Left lung (tissue), 10 donors: ENCODE results near the gene KCNMB2. TPM values are rescaled to one million over a fixed set of nuclear protein-coding genes. Genes with fewer than 3 reads are reported as not detected.
A peak's percentile ranks its signal among the peaks of the same experiment; 100 is the strongest.

Source experiments
- ATAC-seq: fragments of 200-7000 bp; cut with Tn5 transposase; one replicate; pipeline ENCODE4 v1.9.1; 2020; ENCODE audit warnings: moderate library complexity
- DNase-seq, 4 donors: peaks; one replicate each; pipeline ENCODE4 v3.0.0-alpha.2; 2013 to 2020
- H3K27ac ChIP-seq, 2 donors: fragments of 200-600 bp; sonication (generic) in 1 of 2; one replicate each; pipeline versions ENCODE4 v1.5.0 to v1.8.0; 2020 to 2021
- H3K27me3 ChIP-seq, 2 donors: fragments of 200-600 bp; sonication (generic) in 1 of 2; one replicate each; pipeline versions ENCODE4 v1.5.0 to v1.8.0; 2020 to 2021
- H3K36me3 ChIP-seq, 2 donors: fragments of 200-600 bp; sonication (generic) in 1 of 2; one replicate each; pipeline versions ENCODE4 v1.5.0 to v1.8.0; 2020 to 2021
- H3K4me1 ChIP-seq, 2 donors: fragments of 200-600 bp; one replicate each; pipeline ENCODE4 v1.8.0; 2021
- H3K4me3 ChIP-seq, 2 donors: fragments of 200-600 bp; sonication (generic) in 1 of 2; one replicate each; pipeline versions ENCODE4 v1.5.0 to v1.8.0; 2020 to 2021; ENCODE audit warnings: mild to moderate bottlenecking in 1 of 2
- H3K9me3 ChIP-seq, 2 donors: fragments of 200-600 bp; sonication (generic) in 1 of 2; one replicate each; pipeline versions ENCODE4 v1.5.0 to v1.8.0; 2020 to 2021
- intact Hi-C, 2 donors: fragments of 100-400 bp; cut with DNase I; formaldehyde crosslinking; loops; one replicate each; pipeline versions ENCODE4 v1.11.2 to v1.14.2; 2022
- polyA plus RNA-seq, 6 donors: library from polyadenylated mRNA; unstranded; fragments of 120-200 nt; gene quantifications; one replicate each; pipeline ENCODE4 v1.2.1, GENCODE V29; 2013; ENCODE audit not compliant: insufficient read length in 6 of 6
- total RNA-seq, 2 donors: library from RNA; stranded (reverse); fragmentation: NEBNext Ultra II Directional; extraction: Animal tissue kit (Norgen Biotek cat#: 25700); gene quantifications; one replicate each; pipeline ENCODE4 v1.2.1, GENCODE V29; 2021
- TF ChIP-seq, protein P1 (sequence below), 2 donors: fragments of 200-600 bp; sonication (generic) in 1 of 2; IDR thresholded peaks; one replicate each; pipeline versions ENCODE4 v1.5.0 to v1.8.0; 2021; ENCODE audit warnings: antibody characterized with exemption in 2 of 2
- donor health status: DM: no; HTN: yes; CAD: no.
- donor health status: DM: no; HTN: no; CAD: no.

KCNMB2 gene
- total and polyA plus RNA-seq, 8 donors, result 0.45 to 16.9 (median 12.1) TPM

DNA sequence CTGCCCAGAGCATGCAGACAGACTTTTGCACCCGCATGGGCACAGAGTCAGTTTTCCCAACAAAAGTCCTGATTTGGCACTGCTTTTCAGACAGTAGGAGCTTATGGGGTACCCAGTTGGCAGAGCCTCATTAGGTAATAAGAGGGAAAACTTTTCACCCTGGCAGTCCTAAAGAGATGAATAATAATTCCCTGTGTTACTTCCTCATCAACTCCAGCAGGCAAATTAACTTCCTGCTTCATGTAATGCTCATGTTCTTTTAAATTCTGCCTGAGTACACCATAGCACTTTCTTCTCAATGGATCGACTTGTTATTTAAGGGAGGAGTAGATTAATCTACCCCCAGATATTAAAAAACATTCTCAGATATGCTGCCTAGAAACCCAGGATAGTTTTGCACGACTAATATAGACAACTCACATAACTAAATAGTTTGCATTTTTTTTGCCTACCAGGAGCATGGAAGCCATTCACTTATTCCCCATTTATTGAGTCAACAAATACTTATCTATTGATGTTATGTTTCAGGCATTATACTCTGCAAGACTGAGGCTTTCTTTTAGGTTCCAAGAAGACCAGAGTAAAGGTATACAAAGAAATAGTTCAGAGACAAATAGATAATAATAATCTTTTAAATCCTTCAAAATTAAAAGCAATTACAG is 214.5 kb downstream of the KCNMB2 start:
- H3K36me3 ChIP-seq, result no peaks in the 10 kb centered on the region
- H3K27me3 ChIP-seq, result no peaks in the 10 kb centered on the region
- peaks cover 0 to 8% of the 10 kb centered on the region in 2 donors for H3K9me3 ChIP-seq
- no peak overlapping the region for H3K27ac ChIP-seq
- H3K4me3 ChIP-seq, result no peak overlapping the region
- no peak for ATAC-seq
- TF ChIP-seq, protein P1, sequence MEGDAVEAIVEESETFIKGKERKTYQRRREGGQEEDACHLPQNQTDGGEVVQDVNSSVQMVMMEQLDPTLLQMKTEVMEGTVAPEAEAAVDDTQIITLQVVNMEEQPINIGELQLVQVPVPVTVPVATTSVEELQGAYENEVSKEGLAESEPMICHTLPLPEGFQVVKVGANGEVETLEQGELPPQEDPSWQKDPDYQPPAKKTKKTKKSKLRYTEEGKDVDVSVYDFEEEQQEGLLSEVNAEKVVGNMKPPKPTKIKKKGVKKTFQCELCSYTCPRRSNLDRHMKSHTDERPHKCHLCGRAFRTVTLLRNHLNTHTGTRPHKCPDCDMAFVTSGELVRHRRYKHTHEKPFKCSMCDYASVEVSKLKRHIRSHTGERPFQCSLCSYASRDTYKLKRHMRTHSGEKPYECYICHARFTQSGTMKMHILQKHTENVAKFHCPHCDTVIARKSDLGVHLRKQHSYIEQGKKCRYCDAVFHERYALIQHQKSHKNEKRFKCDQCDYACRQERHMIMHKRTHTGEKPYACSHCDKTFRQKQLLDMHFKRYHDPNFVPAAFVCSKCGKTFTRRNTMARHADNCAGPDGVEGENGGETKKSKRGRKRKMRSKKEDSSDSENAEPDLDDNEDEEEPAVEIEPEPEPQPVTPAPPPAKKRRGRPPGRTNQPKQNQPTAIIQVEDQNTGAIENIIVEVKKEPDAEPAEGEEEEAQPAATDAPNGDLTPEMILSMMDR (IDR thresholded peaks at IDR 0.05), result no peak
- no peaks in the 10 kb centered on the region for H3K4me1 ChIP-seq
- no peak for DNase-seq
- intact Hi-C loops, result no loop called here

DNA sequence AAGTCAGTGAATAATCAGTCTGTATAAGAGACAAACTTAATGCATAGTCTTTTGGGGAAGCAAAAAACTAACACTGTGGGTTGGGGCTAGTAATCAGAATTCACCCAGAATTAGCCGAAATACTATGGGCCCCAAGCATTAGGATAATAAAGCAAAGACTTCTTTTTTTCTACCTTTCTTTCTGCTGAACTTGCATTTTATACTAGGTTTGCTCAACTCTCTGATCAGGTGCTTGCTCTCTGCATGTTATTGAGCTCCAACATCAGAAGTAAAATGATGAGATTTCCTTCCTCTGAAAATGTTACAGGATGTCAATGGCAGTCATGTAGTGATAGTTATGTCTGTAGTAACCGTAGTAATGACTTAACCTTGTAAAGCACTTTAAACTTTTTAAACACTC is 216.6 kb downstream of the KCNMB2 start:
- DNase-seq, result no peak
- H3K36me3 ChIP-seq, result no peaks in the 10 kb centered on the region
- TF ChIP-seq, protein P1 (IDR thresholded peaks at IDR 0.05), result no peak
- H3K4me1 ChIP-seq, result no peaks in the 10 kb centered on the region
- no peak overlapping the region for H3K27ac ChIP-seq
- H3K4me3 ChIP-seq, result no peak overlapping the region
- intact Hi-C loops, result no loop called here
- no peak for ATAC-seq
- H3K27me3 ChIP-seq, result no peaks in the 10 kb centered on the region
- H3K9me3 ChIP-seq, result no peaks in the 10 kb centered on the region

GRCh38 chr3:178754852-178755510 is 218.7 kb downstream of the KCNMB2 start:
- TF ChIP-seq, protein P1 (IDR thresholded peaks at IDR 0.05), result no peak
- intact Hi-C loops, result no loop called here
- Histone ChIP-seq H3K9me3 (no peaks in the 10 kb centered on the region), H3K27me3 (no peaks in the 10 kb centered on the region), H3K36me3 (no peaks in the 10 kb centered on the region), H3K4me1 (no peaks in the 10 kb centered on the region), H3K4me3 (no peak overlapping the region), H3K27ac (no peak overlapping the region)
- ATAC-seq, result no peak
- peak in 1 of 4 donors; percentile 3 for DNase-seq

- intact Hi-C loops, result no loop called here
- Histone ChIP-seq H3K4me3 (no peak overlapping the region), H3K27ac (no peak overlapping the region), H3K36me3 (no peaks in the 10 kb centered on the region), H3K27me3 (no peaks in the 10 kb centered on the region), H3K9me3 (no peaks in the 10 kb centered on the region), H3K4me1 (no peaks in the 10 kb centered on the region)
- ATAC-seq, result no peak
- DNase-seq, result no peak
- TF ChIP-seq, protein P1 (IDR thresholded peaks at IDR 0.05), result no peak
Measured at GRCh38 chr3:178761024-178761423, 224.8 kb downstream of the KCNMB2 start.

- TF ChIP-seq, protein P1 (IDR thresholded peaks at IDR 0.05), result no peak
- no peaks in the 10 kb centered on the region for H3K4me1 ChIP-seq
- H3K9me3 ChIP-seq, result no peaks in the 10 kb centered on the region
- no peak overlapping the region for H3K27ac ChIP-seq
- no peak for DNase-seq
- no peaks in the 10 kb centered on the region for H3K36me3 ChIP-seq
- ATAC-seq, result no peak
- intact Hi-C loops, result no loop called here
- no peaks in the 10 kb centered on the region for H3K27me3 ChIP-seq
- no peak overlapping the region for H3K4me3 ChIP-seq
Measured at GRCh38 chr3:178761461-178761860, 225.2 kb downstream of the KCNMB2 start.
